ENCODE results near the gene MGAT4C. TPM values are rescaled to one million over a fixed set of nuclear protein-coding genes. Genes with fewer than 3 reads are reported as not detected.

MGAT4C gene
- total and polyA plus RNA-seq, 2 experiments from 2014 or later: 0.33 to 0.44 TPM

DNA sequence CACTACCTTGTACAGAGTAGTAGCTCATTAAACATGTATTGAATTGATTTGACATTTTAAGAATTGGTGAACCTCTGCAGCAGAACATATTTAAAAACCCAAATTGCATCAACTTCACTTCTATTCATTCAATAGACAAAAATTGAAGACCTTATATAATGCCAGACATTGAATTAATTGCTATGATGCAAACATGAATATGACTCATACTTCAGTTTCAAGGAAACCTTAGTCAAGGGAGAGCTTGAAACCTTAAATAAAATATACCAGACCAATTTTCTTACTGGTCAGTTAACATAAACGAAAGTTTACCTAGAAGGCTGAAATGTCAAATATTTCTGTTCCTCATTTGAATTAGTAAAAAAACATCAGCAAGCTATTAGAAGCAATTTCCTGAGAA lies 5.0 kb upstream of the MGAT4C start:
- no peaks in the 10 kb centered on the region for H3K27me3 ChIP-seq
- no peaks in the 10 kb centered on the region for H3K36me3 ChIP-seq
- no peak overlapping the region for H3K4me3 ChIP-seq
- no peak overlapping the region for H3K27ac ChIP-seq
- no peaks in the 10 kb centered on the region for H3K9me3 ChIP-seq (ENCODE audit: low read depth)
- peaks cover 14% of the 10 kb centered on the region for H3K4me1 ChIP-seq (ENCODE audit: low read depth)
- no peak for TF ChIP-seq CTCF (IDR thresholded peaks at IDR 0.05; ENCODE audit: low read depth, low read length)
- DNase-seq (ENCODE audit: low read depth in 1 of 2, low spot score in 1 of 2): peak in 1 of 2 donors; percentile 22

DNA sequence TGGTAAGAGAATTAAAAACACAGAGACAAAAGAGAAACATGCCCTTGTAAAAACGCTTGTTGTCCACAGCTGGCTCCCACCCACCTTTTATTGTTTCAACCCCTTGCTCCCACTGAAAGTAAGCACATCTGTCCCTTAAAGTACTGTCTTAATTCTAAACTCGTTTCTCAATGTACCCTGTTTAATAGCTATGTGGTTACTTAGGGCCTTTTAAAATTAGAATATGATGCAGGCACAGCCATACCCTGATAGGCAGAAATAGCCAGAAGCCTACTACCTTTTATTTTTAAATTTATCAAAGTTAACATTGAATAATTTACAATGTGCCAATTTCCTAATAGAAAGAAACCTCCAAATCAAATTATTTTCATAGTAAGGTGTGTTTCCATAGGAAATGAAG lies 4.0 kb upstream of the MGAT4C start:
- H3K9me3 ChIP-seq (ENCODE audit: low read depth): no peaks in the 10 kb centered on the region
- no peak overlapping the region for H3K4me3 ChIP-seq
- no peak overlapping the region for H3K27ac ChIP-seq
- TF ChIP-seq CTCF (IDR thresholded peaks at IDR 0.05; ENCODE audit: low read depth, low read length): no peak
- no peaks in the 10 kb centered on the region for H3K27me3 ChIP-seq
- peaks cover 20% of the 10 kb centered on the region for H3K4me1 ChIP-seq (ENCODE audit: low read depth)
- no peak for DNase-seq (ENCODE audit: low read depth in 1 of 2, low spot score in 1 of 2)
- H3K36me3 ChIP-seq: no peaks in the 10 kb centered on the region

DNA sequence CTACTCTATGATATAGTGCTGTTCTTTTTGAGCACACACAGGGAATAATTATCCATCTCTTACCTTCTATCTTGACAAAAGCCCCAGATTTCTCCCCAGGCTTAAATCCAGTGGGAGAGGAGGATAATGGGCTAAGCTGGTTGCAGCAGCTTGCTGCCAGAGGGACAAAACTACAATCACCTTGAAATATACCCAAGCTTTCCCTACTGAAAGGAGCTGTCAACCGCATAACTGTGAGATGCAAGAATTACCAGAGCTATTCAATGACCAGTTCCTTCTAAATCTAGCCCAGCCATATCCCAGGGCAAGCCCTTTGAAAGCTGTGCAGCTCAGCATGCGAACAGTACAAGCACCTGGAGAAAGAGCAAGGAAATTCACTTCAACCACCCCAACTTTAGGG lies 943 bp upstream of the MGAT4C start:
- Histone ChIP-seq H3K27ac (peak overlapping the region; percentile 60), H3K4me3 (no peak overlapping the region), H3K27me3 (no peaks in the 10 kb centered on the region), H3K36me3 (no peaks in the 10 kb centered on the region), H3K4me1 (ENCODE audit: low read depth) (peaks cover 33% of the 10 kb centered on the region), H3K9me3 (ENCODE audit: low read depth) (no peaks in the 10 kb centered on the region)
- no peak for TF ChIP-seq CTCF (IDR thresholded peaks at IDR 0.05; ENCODE audit: low read depth, low read length)
- peak in 1 of 2 donors; percentile 43 for DNase-seq (ENCODE audit: low read depth in 1 of 2, low spot score in 1 of 2)

GRCh38 chr12:86254399-86255107 lies 1.6 kb downstream of the MGAT4C start:
- Histone ChIP-seq H3K27me3 (no peaks in the 10 kb centered on the region), H3K4me3 (no peak overlapping the region), H3K4me1 (ENCODE audit: low read depth) (peaks cover 35% of the 10 kb centered on the region), H3K27ac (no peak overlapping the region), H3K36me3 (no peaks in the 10 kb centered on the region), H3K9me3 (ENCODE audit: low read depth) (no peaks in the 10 kb centered on the region)
- DNase-seq (ENCODE audit: low read depth in 1 of 2, low spot score in 1 of 2): no peak
- TF ChIP-seq CTCF (IDR thresholded peaks at IDR 0.05; ENCODE audit: low read depth, low read length): no peak

- Histone ChIP-seq H3K4me1 (ENCODE audit: low read depth) (peaks cover 16% of the 10 kb centered on the region), H3K27ac (no peak overlapping the region), H3K36me3 (no peaks in the 10 kb centered on the region), H3K9me3 (ENCODE audit: low read depth) (no peaks in the 10 kb centered on the region), H3K4me3 (no peak overlapping the region), H3K27me3 (no peaks in the 10 kb centered on the region)
- no peak for TF ChIP-seq CTCF (IDR thresholded peaks at IDR 0.05; ENCODE audit: low read depth, low read length)
- no peak for DNase-seq (ENCODE audit: low read depth in 1 of 2, low spot score in 1 of 2)
Observed at GRCh38 chr12:86249851-86250250, 6.3 kb downstream of the MGAT4C start.
